PC-3 (cell line): Measurements from ENCODE around the gene RSPRY1.

Experiments used
- EZH2 ChIP-seq: fragments of 300-600 bp; sonication (generic); IDR thresholded peaks from one replicate; pipeline ENCODE4 v1.6.1; 2017; ENCODE audit warnings: antibody characterized with exemption, mild to moderate bottlenecking, low read length; ENCODE audit not compliant: unreplicated experiment
- EZH2phosphoT487 ChIP-seq: fragments of 300-600 bp; sonication (generic); IDR thresholded peaks from 2 replicates; pipeline ENCODE4 v1.6.1; 2018; ENCODE audit warnings: mild to moderate bottlenecking, antibody characterized with exemption, low read length, borderline replicate concordance
- TF ChIP-seq, protein P1 (sequence below): fragments of 300-600 bp; sonication (generic); conservative IDR thresholded peaks from 2 replicates; pipeline ENCODE4 v1.5.1; 2017; ENCODE audit warnings: antibody characterized with exemption, low read depth, mild to moderate bottlenecking, low read length

DNA sequence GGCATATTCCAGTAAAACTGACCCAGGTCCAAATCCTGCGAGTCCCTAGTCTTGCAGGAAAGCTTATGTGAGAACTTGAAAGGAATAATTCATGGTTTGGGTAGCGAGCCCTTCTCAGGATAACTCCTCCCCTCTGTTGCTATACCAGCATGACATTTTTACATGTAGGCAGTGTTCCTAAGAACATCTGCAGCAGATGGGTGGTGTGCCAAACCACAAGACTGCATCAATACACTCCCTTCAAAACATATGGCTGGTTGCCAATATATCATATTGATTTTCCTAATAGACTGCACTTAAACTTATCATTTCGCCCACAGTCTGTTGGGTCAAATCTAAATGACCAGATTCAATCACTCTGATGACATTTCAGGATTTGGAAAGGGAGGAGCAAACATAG lies 20.2 kb upstream of the RSPRY1 start:
- no peak for TF ChIP-seq EZH2phosphoT487
- TF ChIP-seq, protein P1, sequence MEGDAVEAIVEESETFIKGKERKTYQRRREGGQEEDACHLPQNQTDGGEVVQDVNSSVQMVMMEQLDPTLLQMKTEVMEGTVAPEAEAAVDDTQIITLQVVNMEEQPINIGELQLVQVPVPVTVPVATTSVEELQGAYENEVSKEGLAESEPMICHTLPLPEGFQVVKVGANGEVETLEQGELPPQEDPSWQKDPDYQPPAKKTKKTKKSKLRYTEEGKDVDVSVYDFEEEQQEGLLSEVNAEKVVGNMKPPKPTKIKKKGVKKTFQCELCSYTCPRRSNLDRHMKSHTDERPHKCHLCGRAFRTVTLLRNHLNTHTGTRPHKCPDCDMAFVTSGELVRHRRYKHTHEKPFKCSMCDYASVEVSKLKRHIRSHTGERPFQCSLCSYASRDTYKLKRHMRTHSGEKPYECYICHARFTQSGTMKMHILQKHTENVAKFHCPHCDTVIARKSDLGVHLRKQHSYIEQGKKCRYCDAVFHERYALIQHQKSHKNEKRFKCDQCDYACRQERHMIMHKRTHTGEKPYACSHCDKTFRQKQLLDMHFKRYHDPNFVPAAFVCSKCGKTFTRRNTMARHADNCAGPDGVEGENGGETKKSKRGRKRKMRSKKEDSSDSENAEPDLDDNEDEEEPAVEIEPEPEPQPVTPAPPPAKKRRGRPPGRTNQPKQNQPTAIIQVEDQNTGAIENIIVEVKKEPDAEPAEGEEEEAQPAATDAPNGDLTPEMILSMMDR = no peak
- no peak for TF ChIP-seq EZH2
